Omental fat pad (tissue), 4 donors: ENCODE data around the gene SLC16A1. TPM values are rescaled to one million over a fixed set of nuclear protein-coding genes. Genes with fewer than 3 reads are reported as not detected.

ENCODE experiments used
- ATAC-seq: fragments of 150-250 bp; one replicate; pipeline ENCODE4 v1.9.1; 2016; ENCODE audit warnings: mild to moderate bottlenecking, moderate library complexity; ENCODE audit not compliant: low FRiP score
- DNase-seq: peaks from one replicate; pipeline ENCODE4 v3.0.0-alpha.2; 2019; ENCODE audit warnings: low spot score
- total RNA-seq, 4 donors: library from RNA; depleted of rRNA; stranded (reverse); fragments of >200 nt; gene quantifications; one replicate each; pipeline ENCODE4 v1.1.0, GENCODE V29; 2016
- TF ChIP-seq, protein P1 (sequence below), 3 donors: fragments of 450-650 bp; IDR thresholded peaks; one replicate each; pipeline ENCODE4 v1.5.1; 2016 to 2017; ENCODE audit warnings: antibody characterized with exemption in 3 of 3, mild to moderate bottlenecking in 3 of 3, moderate library complexity in 2 of 3

The SLC16A1 gene
- total RNA-seq, 4 donors from 2014 or later: 15.1 to 125 (median 78.3) TPM

DNA sequence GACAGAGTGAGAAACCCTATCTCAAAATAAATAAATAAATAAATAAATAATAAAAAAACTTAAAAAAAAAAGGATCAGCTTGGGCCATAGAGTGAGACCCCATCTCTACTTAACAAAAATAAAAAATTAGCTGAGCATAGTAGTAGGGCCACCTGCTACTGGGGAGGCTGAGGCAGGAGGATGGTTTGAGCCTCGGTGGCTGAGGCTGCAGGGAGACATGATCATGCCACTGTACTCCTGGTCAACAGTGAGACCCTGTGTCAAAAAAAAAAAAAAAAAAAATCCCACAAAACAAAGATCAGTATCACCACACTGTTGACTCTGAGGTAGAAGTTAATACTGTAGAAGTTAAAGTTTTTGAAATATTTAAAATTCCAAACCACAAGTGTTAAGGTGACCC lies 29.1 kb downstream of the SLC16A1 start:
- ATAC-seq: no peak
- DNase-seq: no peak
- TF ChIP-seq, protein P1, sequence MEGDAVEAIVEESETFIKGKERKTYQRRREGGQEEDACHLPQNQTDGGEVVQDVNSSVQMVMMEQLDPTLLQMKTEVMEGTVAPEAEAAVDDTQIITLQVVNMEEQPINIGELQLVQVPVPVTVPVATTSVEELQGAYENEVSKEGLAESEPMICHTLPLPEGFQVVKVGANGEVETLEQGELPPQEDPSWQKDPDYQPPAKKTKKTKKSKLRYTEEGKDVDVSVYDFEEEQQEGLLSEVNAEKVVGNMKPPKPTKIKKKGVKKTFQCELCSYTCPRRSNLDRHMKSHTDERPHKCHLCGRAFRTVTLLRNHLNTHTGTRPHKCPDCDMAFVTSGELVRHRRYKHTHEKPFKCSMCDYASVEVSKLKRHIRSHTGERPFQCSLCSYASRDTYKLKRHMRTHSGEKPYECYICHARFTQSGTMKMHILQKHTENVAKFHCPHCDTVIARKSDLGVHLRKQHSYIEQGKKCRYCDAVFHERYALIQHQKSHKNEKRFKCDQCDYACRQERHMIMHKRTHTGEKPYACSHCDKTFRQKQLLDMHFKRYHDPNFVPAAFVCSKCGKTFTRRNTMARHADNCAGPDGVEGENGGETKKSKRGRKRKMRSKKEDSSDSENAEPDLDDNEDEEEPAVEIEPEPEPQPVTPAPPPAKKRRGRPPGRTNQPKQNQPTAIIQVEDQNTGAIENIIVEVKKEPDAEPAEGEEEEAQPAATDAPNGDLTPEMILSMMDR (IDR thresholded peaks at IDR 0.05): no peak

DNA sequence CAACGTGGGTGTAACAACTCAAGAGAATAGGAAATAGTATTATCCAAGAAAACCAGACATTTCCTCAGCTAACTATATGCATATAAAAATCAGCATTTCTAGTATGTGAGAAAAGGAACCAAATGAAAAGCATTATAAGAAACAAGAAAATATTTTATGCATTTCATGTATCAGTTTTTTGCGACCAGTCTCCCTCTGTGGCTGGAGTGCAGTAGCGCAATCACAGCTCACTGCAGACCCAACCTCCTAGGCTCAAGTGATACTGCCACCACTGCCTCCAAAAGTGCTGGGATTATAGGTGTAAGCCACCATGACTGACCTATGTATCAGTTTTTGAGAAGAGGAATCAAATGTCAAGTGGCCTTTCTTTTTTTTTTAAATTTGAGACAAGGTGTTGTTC lies 31.0 kb downstream of the SLC16A1 start:
- TF ChIP-seq, protein P1 (IDR thresholded peaks at IDR 0.05): no peak
- DNase-seq (no peak), ATAC-seq (no peak)

DNA sequence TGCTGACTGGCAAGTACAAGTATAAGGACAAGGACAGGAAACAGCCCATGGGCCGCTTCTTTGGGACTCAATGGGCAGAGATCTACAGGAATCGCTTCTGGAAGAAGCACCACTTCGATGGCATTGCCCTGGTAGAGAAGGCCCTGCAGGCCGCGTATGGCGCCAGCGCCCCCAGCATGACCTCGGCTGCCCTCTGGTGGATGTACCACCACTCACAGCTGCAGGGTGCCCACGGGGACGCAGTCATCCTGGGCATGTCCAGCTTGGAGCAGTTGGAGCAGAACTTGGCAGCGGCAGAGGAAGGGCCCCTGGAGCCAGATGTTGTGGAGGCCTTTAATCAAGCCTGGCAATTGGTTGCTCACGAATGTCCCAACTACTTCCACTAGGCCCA lies 32.0 kb downstream of the SLC16A1 start:
- DNase-seq (no peak), ATAC-seq (no peak)
- TF ChIP-seq, protein P1 (IDR thresholded peaks at IDR 0.05): no peak

DNA sequence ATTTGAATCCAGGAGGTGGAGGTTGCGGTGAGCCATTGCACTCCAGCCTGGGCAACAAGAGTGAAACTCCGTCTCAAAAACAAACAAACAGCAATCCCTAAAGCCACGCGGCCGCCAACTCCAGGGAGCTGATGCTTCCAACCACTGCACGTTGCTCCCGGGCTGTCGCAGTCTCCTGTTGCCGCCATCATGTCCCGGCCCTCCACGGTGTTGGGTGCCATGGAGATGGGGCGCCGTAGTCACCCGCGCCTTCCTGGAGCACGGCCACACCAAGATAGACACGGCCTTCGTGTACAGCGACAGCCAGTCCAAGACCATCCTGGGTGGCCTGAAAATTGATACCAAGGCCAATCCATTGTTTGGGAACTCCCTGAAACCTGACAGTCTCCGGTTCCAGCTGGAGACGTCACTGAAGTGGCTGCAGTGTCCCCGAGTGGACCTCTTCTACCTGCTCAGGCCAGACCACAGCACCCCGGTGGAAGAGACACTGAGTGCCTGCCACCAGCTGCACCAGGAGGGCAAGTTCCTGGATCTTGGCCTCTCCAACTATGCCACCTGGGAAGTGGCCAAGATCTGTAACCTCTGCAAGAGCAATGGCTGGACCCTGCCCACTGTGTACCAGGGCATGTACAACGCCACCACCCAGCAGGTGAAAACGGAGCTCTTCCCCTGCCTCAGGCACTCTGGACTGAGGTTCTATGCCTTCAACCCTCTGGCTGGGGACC lies 32.6 kb downstream of the SLC16A1 start:
- TF ChIP-seq, protein P1 (IDR thresholded peaks at IDR 0.05): no peak
- ATAC-seq (no peak), DNase-seq (no peak)

DNA sequence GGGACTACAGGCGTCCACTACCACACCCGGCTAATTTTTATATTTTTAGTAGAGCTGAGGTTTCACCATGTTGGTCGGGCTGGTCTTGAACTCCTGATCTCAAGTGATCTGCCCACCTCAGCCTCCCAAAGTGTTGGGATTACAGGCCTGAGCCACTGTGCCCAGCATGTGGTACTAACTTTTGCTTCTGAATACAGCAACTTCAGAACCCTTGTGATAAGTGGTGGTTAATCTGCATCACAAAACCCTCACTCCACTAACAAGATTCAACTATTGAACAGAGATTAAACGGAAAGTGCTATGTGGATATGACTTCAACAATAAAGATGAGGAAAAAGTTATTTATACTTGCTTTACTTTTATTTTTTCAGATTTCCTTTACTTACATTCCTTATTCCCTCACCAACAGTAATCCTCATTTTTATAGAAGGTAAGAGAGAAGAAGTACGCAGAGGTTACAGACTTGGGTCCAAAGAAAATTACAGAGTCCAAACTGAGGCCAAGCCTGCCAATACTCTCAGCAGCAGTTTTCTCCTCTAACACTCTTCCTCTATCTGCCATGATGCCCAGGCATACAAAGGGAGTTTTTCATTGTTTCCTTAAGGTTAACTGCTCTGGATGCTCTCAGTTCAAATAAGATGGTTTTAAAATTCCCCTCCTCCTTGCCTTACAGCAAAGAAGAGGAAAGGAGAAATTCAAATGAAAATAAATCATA lies 44.3 kb downstream of the SLC16A1 start:
- no peak for DNase-seq
- ATAC-seq: no peak
- TF ChIP-seq, protein P1 (IDR thresholded peaks at IDR 0.05): no peak

DNA sequence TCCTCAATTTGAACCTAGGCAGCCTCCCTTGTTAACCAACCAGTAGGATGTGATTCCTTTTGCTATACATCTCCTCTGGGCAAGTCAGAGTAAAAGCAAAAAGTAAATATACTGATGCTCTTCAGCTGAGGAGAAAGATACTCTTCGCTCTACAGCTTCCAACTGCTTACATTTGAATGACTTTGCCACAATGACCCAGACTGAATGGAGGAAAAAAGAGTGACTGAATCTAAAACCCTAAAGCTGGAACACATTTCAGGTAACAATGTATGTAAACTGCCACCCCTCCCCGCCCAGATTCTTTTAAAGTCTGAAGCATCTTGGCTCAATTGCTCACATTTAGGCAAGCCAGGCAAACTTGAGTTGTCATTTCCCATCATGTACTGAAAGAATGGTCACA lies 46.1 kb downstream of the SLC16A1 start:
- DNase-seq (no peak), ATAC-seq (no peak)
- TF ChIP-seq, protein P1 (IDR thresholded peaks at IDR 0.05): no peak
